Uterus (tissue), 2 donors: ENCODE results near the gene LAMA5.

Source experiments
- CTCF ChIP-seq, 4 experiments: fragments of 200-600 bp in 2 of 4; fragments of 450-650 bp in 2 of 4; sonication (generic) in 2 of 4; IDR thresholded peaks; one replicate each; pipeline ENCODE4 v1.5.1; 2016 to 2019; ENCODE audit warnings: antibody characterized with exemption in 4 of 4, mild to moderate bottlenecking in 2 of 4, moderate library complexity in 1 of 4
- POLR2A ChIP-seq, 2 donors: fragments of 450-650 bp; IDR thresholded peaks; one replicate each; pipeline ENCODE4 v1.6.1; 2016; ENCODE audit warnings: antibody characterized with exemption in 2 of 2, mild to moderate bottlenecking in 1 of 2, moderate library complexity in 1 of 2

- TF ChIP-seq CTCF (IDR thresholded peaks at IDR 0.05) (no peak), POLR2A (IDR thresholded peaks at IDR 0.05) (no peak)
Observed at GRCh38 chr20:62358171-62359042, 8.7 kb downstream of the LAMA5 start.
